DND-41 (cell line): ENCODE measurements around the gene GLYATL3.

ENCODE experiments used
- ATAC-seq: fragments of 200-7000 bp; cut with Tn5 transposase; 3 replicates; pipeline ENCODE4 v1.9.1; 2021; ENCODE audit warnings: low read depth; ENCODE audit not compliant: insufficient read depth
- DNase-seq: peaks from one replicate; pipeline ENCODE4 v3.0.0-alpha.2; 2020
- H2AFZ ChIP-seq: 2 replicates; pipeline ENCODE4 v1.6.0; 2012; ENCODE audit warnings: low read depth, low read length
- H3K27ac ChIP-seq: 2 replicates; pipeline ENCODE4 v1.5.1; 2012; ENCODE audit warnings: low read length, inconsistent platforms
- H3K27me3 ChIP-seq: fragments of 200-600 bp; sonication (generic); 2 replicates; pipeline ENCODE4 v1.6.0; 2012; ENCODE audit warnings: low read length, mild to moderate bottlenecking, inconsistent platforms; ENCODE audit not compliant: insufficient read depth, poor library complexity
- H3K36me3 ChIP-seq: 2 replicates; pipeline ENCODE4 v1.5.1; 2012; ENCODE audit warnings: low read length, inconsistent platforms; ENCODE audit not compliant: insufficient read depth
- H3K4me1 ChIP-seq: 2 replicates; pipeline ENCODE4 v1.5.1; 2012; ENCODE audit warnings: mild to moderate bottlenecking, low read length; ENCODE audit not compliant: insufficient read depth
- H3K4me2 ChIP-seq: 2 replicates; pipeline ENCODE4 v1.6.0; 2012; ENCODE audit warnings: mild to moderate bottlenecking, moderate library complexity, low read length, inconsistent platforms; ENCODE audit not compliant: insufficient read depth
- H3K4me3 ChIP-seq, 2 experiments: fragments of 200-600 bp in 1 of 2; shearing (Covaris generic) in 1 of 2; 2 replicates each; pipeline ENCODE4 v1.5.1; 2012 to 2016; ENCODE audit warnings: inconsistent platforms in 2 of 2, low read length in 2 of 2, mild to moderate bottlenecking in 2 of 2, low read depth in 1 of 2, moderate library complexity in 1 of 2
- H3K79me2 ChIP-seq: 2 replicates; pipeline ENCODE4 v1.6.0; 2012; ENCODE audit warnings: low read length, inconsistent platforms; ENCODE audit not compliant: insufficient read depth
- H3K9ac ChIP-seq: 2 replicates; pipeline ENCODE4 v1.6.0; 2012; ENCODE audit warnings: low read depth, mild to moderate bottlenecking, inconsistent platforms, low read length, moderate library complexity
- H3K9me3 ChIP-seq: 2 replicates; pipeline ENCODE4 v1.5.1; 2012; ENCODE audit warnings: low read length, moderate library complexity, mild to moderate bottlenecking, inconsistent platforms; ENCODE audit not compliant: insufficient read depth, severe bottlenecking
- H4K20me1 ChIP-seq: 2 replicates; pipeline ENCODE4 v1.6.0; 2012; ENCODE audit warnings: low read length; ENCODE audit not compliant: insufficient read depth
- EZH2 ChIP-seq: IDR thresholded peaks from 3 replicates; pipeline ENCODE4 v1.6.1; 2012; ENCODE audit warnings: borderline replicate concordance, low read depth, mild to moderate bottlenecking, moderate library complexity, low read length, inconsistent platforms; ENCODE audit not compliant: severe bottlenecking
- TF ChIP-seq, protein P1 (sequence below): IDR thresholded peaks from 2 replicates; pipeline ENCODE4 v1.5.1; 2012; ENCODE audit warnings: borderline replicate concordance, low read length, moderate library complexity, mild to moderate bottlenecking; ENCODE audit not compliant: poor library complexity, severe bottlenecking; ENCODE audit errors: extremely low read depth

GLYATL3 gene

DNA sequence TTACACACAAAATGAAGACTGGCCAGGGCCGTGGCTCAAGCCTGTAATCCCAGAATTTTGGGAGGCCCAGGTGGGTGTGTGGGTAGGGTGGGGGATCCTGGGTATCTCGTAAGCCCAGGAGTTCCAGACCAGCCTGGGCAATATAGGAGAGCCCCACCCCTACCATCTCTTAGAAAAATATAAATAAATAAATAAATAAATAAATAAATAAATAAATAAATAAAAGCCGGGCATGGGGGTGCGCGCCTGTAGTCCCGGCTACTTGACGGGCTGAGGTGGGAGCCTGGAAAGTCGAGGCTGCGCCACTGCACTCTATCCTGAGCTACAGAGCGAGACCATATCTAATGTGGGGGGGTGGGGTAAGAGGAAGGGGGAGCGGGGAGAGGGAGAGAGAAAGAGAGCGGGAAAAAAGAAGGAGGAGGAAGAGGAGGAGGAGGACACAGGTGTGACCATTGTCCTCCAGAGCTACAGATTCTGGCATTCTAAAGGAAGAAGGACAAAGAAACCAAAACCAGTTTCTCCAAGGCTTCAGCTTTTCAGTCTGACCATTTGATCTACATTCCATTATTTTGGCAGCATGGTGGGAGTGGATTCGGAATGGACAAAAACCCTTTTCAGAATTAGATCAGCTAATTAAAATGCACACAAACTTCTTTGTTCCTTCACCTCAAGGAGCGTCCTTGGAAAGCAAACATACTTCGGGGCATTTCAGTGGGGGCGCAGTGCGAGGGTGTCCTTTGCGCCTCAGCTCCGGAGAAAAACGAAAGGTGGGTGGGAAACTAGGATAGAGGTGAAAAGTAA lies 50.2 kb downstream of the GLYATL3 start:
- TF ChIP-seq EZH2 = no peak
- TF ChIP-seq, protein P1, sequence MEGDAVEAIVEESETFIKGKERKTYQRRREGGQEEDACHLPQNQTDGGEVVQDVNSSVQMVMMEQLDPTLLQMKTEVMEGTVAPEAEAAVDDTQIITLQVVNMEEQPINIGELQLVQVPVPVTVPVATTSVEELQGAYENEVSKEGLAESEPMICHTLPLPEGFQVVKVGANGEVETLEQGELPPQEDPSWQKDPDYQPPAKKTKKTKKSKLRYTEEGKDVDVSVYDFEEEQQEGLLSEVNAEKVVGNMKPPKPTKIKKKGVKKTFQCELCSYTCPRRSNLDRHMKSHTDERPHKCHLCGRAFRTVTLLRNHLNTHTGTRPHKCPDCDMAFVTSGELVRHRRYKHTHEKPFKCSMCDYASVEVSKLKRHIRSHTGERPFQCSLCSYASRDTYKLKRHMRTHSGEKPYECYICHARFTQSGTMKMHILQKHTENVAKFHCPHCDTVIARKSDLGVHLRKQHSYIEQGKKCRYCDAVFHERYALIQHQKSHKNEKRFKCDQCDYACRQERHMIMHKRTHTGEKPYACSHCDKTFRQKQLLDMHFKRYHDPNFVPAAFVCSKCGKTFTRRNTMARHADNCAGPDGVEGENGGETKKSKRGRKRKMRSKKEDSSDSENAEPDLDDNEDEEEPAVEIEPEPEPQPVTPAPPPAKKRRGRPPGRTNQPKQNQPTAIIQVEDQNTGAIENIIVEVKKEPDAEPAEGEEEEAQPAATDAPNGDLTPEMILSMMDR = no peak
- Histone ChIP-seq H4K20me1 (no peaks in the 10 kb centered on the region), H3K36me3 (no peaks in the 10 kb centered on the region), H3K9ac (no peak overlapping the region), H2AFZ (no peak overlapping the region), H3K4me3 (no peak overlapping the region), H3K4me1 (no peaks in the 10 kb centered on the region), H3K79me2 (no peaks in the 10 kb centered on the region), H3K27me3 (no peaks in the 10 kb centered on the region), H3K27ac (no peak overlapping the region), H3K4me2 (no peak overlapping the region), H3K9me3 (no peaks in the 10 kb centered on the region)
- DNase-seq = no peak
- ATAC-seq = no peak

GRCh38 chr6:49550492-49551077 lies 50.9 kb downstream of the GLYATL3 start, which contains the start of gene C6orf141:
TSS of gene C6orf141 (plus strand) at chr6:49550668. CDS start at chr6:49550793, 125 bp downstream.
- Histone ChIP-seq H3K4me1 (no peaks in the 10 kb centered on the region), H3K27ac (no peak within 1 kb of the TSS), H3K9ac (no peak within 1 kb of the TSS), H3K27me3 (no peaks in the 10 kb centered on the region), H3K4me3 (no peak within 1 kb of the TSS), H2AFZ (no peak within 1 kb of the TSS), H3K36me3 (no peaks in the 10 kb centered on the region), H4K20me1 (no peaks in the 10 kb centered on the region), H3K79me2 (no peaks in the 10 kb centered on the region), H3K9me3 (no peaks in the 10 kb centered on the region), H3K4me2 (no peak within 1 kb of the TSS)
- DNase-seq (no peak), ATAC-seq (no peak)
- TF ChIP-seq EZH2 = no peak
- TF ChIP-seq, protein P1 = no peak

DNA sequence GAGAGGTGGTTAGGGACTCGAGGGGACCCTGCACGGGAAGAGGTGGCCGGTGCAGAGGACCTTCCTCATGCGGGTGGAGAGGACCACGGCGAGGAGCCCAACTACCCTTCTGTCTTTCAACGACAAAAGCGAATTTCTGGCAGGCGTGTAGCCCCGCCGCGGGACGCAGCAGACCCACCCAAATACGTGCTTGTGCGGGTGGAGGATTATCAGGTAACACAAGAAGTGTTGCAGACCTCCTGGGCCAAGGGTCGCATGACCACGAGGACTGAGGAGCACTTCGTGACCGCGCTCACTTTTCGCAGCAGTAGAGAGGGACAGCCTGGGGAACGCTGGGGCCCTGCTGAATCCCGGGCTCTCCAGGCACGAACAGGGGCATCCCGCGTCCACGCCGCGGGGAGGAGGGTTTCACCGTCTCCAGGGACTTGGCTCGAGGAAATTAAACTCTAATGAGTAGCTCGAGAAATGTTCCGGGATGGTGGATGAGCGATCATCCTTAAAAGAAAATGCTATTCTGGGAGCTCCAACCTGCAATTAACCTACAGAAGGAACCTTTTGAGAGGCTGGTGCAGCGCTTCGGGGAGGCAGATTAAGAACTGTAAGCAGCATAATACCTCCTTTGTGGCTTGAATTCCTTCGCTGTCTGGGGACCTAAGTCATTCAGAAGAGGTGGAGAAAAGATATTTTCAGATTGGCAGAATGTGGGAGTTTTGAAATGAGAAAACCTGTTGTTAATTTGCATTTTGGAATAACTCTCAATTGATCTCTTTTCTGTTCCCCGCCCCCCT lies 51.5 kb downstream of the GLYATL3 start:
- TF ChIP-seq EZH2 = no peak
- TF ChIP-seq, protein P1 = no peak
- no peaks in the 10 kb centered on the region for H3K27me3 ChIP-seq
- H2AFZ ChIP-seq = no peak overlapping the region
- H3K4me2 ChIP-seq = no peak overlapping the region
- H3K4me3 ChIP-seq = no peak overlapping the region
- no peaks in the 10 kb centered on the region for H3K36me3 ChIP-seq
- H3K9ac ChIP-seq = no peak overlapping the region
- no peaks in the 10 kb centered on the region for H3K4me1 ChIP-seq
- H3K79me2 ChIP-seq = no peaks in the 10 kb centered on the region
- DNase-seq (no peak), ATAC-seq (no peak)
- H3K27ac ChIP-seq = no peak overlapping the region
- H3K9me3 ChIP-seq = no peaks in the 10 kb centered on the region
- no peaks in the 10 kb centered on the region for H4K20me1 ChIP-seq
